GM19452 (cell line): ENCODE measurements around the gene TTLL5.
"Not testable (repeated sequence)": the region's sequence is repeated elsewhere in the genome, so short reads cannot be mapped to it uniquely, and the experiment has no call there.

Experiments used
- ATAC-seq: cut with Tn5 transposase; IDR thresholded peaks from one replicate; pipeline ENCODE4 v1.9.1; 2021; ENCODE audit not compliant: unreplicated experiment

TTLL5 gene

DNA sequence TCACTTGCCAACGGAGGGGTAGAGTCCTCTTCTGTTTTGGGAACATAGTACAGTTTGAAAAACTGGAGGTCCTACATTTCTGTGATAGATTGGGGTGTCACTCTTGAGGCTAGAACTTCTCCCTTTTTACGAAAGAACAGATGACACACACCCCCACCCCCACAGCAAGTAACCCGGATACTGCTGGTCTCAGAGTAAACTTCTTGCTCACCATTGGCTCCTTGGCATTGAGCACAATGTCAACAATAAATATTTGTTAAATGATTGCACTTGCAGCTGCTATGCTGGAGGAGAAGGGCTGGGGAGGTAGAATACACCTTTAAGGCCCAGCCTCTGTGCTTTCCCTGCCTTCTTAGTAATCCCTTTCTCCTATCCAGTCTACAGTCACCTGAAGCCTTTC lies 170.9 kb downstream of the TTLL5 start:
- ATAC-seq = no peak

DNA sequence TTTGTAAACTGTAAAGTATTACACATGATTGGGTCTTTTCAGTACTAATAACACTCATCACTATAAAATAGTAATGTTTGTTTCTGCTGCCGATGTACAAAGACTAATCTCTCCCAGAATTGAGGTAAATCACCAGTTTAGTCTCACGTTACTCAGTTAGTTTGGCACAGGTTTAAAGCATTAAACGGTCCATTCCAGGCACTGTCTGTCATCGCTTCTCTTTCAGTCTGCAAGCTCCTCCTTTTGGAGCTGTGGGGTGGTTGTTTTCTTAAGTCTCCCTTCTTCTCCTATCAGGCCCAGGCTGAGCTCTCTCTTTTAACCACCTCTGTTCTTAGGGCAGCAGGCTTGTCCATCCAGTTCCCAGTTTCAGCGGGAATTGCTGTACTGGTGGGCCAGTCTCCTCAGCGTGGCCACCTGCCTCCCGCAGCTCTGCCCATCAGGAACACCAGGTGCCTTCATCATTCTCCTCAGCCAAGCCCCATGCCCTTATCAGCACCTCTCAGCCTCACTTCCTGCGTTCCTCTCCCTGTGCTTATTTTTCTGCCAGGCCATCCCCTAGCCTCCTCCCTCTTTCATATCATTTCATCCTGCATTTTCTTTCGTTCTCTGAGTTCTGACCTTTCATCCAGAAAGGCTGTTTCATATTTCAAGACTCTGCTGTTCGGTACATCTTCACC lies 171.7 kb downstream of the TTLL5 start:
- no peak for ATAC-seq

DNA sequence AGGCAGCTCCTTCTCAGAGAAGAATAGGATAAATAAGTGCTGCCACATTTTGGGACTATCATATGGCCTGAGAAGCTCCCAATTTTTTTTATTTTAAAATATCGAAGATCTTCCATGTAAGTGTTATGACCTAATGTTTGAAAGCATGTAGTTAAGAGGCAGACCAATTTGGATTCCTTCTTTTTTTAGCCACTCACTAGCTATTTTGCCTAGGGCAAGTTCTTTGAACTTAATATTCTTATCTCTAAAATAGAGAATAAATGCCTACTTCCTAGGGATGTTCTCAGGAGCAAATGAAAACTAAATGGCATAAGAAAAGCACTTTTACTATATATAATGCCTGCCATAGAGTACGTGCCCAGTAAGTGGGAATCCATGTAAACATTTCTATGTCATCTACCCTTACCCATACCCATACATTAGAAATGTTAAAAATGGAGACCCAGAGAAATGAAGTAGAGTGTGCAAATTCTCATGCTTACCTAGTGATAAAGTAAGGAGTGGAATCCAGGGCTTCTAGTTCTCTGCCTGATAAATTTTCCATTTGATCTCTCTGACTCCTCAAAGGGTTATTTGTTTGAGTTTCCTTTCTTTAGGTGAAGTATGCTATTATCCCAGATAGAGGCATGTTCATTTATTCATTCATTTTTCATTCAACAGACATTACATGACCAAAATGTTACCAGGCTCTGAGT lies 172.4 kb downstream of the TTLL5 start:
- ATAC-seq = no peak

DNA sequence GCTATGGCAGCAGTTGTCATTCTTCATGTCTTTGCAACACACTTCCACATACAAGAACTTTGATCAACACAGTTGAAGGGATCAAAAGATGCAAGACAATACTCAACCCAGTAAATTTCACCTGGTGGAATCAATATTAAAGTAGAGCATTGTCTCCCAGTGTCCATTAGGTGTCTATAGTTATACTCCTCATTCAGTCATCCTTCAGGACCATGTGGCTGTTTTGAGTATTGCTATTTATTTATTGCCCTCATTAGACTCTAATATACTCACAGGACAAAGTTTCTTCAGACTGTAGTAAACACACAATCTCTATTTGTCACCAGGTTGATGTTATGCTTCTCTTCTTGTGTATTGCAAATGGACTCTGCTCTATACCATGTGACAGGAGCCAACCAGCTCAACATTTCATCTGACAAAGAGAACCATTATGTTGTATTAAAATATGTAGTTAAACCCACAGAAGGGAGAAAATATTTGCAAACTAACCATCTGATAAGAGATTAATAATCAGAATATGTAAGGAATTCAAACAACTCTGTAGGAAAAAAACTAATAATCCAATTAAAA lies 174.2 kb downstream of the TTLL5 start:
- no peak for ATAC-seq

DNA sequence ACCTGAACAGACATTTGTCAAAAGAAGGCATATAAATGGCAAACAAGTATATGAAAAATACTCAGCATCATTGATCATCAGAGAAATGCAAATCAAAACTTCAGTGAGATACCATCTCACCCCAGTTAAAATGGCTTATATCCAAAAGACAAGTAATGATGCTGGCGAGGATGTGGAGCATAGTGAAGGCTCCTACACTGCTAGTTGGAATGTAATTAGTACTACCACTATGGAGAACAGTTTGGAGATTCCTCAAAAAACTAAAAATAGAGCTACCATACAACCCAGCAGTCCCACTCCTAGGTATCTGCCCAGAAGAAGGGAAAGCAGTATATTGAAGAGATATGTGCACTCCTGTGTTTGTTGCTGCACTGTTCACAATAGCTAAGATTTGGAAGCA lies 174.7 kb downstream of the TTLL5 start:
- ATAC-seq = no peak

DNA sequence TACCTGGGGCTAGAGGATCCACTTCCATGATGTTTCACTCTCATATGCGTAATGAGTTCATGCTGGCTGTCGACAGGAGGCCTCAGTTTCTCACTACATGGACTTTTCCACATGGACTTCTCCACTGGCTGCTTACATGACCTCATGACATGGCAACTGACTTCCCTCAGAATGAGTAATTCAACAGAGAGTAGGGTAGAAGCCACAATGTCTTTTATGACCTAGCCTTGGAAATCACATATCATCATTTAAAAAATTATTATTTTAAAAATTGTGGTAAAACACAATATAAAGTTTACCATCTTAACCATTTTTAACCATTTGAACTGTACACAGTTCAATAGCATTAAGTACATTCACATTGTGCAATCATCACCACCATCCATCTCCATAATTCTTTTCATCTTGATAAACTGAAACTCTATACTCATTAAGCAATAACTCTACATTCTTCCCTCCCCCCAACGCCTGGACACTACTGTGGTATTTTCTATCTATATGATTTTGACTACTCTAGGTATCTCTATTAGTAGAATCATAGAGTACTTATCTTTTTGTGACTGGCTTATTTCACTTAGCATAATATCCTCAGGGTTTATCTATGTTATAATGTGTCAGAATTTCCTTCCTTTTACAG lies 176.2 kb downstream of the TTLL5 start:
- no peak for ATAC-seq

DNA sequence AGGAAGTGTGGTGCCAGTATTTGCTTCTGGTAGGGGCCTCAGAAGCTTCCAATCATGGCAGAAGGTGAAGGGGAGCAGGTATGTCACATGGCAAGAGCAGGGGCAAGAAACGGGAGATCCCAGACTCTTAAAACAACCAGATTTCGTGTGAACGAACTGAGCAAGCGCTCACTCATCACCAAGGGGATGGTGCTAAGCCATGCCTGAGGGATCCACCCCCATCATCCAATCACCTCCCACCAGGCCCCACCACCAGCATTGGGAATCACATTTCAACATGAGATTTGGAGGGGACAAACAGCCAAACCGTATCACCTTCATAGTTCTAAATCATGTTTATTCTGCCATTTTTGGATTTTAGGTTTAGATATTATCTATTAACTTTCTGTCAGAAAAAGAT lies 179.9 kb downstream of the TTLL5 start:
- ATAC-seq = no peak

DNA sequence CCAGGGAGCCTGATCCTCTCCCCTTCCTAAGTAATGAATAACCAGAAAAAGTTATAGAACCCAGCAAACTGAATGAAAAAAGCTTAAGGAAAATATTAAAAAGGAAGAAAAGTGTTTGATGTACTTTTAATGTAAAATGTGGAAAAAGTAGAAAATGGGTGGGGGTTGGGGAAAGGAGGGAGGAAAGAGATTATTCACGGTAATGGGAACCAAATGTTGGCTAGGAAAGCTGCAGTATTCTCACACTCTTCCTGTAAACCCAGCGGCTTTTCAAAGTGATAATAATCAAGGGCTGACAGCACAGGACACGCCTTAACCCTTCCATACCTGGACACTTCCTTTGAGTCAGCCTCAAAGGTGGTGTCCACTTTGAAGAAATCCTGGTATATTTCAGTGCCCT lies 181.5 kb downstream of the TTLL5 start:
- ATAC-seq = no peak

DNA sequence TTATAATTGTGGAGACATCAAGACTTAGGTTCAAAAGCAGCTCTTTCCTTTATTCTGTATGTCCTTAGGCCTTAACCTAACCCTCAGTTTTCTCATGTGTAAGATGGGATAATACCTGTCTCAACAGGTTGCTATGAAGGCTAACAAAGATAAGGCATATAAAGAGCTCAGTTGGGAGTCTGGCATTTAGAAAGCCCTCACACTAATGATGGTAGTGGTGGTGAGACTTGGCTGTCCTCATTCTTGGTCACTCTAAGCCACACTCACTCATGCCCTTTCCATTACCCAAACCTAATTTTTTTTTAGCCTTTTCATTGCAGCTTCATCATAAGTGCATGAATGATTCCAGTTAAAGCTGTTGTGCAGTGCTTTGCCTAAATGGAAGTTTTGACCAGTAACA lies 183.4 kb downstream of the TTLL5 start:
- ATAC-seq = no peak

DNA sequence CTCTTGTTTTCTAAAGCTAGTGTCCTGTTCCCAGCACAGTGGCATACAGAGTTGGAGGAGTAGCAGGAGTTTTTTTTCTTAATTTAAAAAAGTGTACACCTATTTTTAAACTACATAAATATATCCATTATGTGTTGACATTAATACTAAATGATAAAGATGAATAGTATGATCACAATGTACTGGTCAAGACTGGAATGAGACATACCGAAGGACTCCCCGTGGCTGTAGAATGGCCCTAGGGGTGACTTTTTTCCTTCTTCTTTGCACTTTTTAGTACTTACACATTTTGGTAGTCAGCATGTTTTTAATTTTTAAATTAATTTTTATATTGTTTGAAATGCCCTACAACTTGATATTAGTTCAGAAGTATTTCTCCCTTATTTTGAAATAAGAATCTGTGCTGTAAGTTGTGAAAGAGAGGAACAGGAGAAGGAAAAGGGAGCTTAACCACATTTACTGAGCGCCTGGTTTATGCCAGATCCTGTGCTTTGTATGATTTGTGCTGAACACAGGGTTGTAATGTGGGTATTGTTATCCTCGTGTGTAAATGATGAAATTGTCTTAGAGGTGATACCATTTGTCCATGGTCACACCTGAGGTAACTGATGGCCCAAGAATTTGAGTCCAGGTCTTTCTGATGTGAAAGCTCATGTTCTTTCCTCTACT lies 184.2 kb downstream of the TTLL5 start:
- ATAC-seq = no peak

DNA sequence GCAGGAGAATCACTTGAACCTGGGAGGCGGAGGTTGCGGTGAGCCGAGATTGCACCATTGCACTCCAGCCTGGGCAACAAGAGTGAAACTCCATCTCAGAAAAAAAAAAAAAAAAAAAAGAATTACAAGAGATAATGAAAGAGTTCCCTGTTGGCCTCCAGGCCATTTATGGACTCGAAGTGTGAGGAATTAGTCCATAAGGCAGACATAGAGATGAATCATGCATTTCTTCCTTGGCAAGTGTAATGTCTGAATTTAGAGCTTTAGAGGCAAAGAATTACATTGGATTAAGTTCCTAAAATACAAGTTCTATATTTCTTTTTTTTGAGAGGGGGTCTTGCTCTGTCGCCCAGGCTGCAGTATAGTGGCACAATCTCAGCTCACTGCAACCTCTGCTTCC lies 185.6 kb downstream of the TTLL5 start:
- ATAC-seq = not testable (repeated sequence)

DNA sequence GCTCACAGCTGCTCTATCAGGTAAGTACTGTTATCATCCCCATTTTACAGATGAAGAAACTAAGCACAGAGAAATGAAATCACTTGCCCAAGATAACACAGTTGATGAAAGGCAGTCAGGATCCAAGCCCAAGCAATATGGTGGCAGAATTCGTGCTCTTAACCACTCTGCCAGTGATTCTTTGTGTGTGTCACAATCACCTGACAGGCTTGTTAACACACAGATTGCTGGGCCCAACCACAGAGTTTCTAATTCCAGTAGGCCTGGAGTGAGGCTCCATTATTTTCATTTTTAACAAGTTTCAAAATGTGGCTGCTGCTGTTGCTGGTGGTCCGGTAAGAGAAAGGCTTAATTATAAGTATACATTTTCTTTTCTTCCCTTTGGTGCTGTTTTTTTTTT lies 186.5 kb downstream of the TTLL5 start:
- ATAC-seq = no peak

DNA sequence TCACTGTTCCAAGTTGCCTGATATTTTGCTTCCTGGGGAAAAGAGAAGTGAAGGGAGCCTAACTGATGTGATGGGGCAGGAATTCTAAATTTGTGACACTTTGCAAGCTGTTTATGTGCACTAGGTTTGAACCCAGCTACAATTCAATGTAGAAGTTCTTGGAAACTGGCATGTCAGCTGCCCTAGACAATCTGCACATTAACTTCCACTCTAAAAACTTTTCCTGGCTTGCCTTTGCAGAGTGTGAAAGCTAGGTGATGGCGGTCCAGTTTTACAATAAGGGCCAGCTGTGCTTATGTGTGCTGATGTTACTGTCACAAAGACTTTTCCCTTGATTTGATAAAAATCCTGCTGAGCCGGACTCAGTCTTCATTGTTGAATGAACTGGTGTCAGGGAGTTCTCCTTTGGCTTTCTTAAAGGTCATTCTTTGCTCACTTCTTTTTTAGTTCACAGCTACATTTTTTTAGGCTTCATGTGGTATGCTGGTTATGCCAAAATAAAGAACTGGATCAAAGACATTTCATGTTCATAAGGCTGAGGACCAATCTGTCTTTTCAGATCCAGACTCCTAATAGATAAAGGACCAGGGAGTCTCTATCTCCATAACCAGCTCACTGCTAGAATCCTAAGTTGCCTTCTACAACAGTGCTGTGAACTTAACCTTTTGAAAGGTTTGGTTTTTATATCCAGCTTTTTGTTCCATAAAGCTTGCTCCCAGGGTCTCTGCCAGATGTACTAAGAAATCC lies 187.3 kb downstream of the TTLL5 start:
- ATAC-seq = no peak

DNA sequence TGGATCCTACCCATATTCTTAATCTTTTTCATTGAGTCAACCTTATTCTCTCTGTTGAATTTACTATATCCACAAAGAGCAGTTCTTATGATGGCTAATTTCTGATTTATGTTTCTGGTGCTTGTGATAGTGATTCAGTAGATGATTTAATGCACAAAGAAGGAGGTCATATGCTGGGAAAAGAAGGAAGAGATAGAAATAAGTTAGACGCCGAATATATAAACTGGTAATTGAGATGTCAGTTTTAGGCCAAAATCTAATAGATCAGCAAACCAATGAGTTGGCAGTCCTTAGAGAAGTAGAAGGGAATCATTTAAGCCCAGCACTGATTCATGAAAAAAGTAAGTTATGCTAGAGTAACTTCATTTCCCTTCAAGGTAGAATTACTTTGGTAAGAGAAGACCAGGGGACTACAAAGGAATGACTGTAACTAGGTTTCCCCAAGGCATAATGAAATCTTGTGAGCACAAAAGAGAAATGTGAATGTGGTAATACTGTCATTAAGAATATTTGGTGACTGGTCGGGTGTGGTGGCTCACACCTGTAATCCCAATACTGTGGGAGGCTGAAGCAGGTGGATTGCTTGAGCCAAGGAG lies 188.4 kb downstream of the TTLL5 start:
- ATAC-seq = no peak

DNA sequence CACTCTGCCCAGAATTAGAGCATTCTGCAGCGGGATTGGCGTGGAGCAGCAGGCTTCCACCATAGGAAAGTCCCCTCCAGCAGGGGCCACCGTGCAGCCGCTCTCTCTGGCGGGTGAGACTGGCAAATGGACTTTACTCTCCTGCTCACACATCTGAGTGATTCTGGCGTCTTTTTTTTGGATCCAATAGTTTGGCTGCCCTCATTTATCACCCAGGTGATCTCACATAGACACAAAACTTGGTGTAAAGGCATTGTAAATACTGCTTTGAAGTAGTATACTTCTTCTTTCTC lies 190.5 kb downstream of the TTLL5 start:
- ATAC-seq = no peak

DNA sequence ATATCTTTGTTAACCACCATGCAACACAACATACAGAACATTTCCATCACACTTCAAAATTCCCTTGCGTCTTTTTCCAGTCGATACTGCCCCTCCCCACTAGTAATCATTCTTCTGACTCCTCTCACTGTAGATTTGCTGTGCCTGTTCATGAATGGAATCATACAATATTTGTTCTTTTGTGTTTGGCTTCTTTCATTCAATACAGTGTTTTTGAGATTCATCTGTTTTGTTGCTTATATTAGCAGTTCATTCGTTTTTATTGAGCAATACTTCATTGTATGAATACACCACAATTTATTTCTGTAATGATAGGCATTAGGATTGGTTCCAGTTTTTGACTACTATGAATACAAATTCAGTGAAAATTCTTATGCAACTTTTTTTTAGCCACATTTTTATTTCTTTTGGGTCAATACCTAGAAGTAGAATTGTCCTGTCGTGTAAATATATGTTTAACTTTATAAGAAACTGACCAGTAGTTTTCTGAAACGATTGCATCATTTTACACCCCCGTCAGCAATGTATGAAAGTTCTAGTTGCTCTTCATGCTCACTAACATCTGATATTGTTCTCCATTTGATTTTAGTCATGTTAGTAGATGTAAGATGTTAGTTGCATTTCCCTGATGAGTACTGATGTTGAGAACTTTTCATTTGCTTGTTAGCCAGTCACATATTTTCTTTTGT lies 193.2 kb downstream of the TTLL5 start:
- no peak for ATAC-seq

DNA sequence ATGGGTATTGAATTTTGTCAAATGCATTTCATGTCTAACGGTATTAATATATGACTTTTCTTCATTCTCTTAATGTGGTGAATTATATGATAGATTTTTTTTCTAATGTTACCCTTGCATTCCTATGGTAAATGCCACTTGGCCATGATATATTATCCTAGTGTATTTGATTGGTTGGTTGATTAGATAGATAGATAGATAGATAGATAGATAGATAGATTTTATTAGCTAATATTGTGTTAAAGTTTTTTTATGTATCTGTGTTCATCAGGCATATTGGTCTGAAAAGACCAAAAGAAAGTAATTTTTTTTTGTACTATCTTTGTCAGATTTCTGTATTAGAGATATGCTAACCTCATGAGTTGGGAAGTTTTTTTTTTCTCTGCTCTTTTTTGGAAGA lies 196.2 kb downstream of the TTLL5 start:
- no peak for ATAC-seq

DNA sequence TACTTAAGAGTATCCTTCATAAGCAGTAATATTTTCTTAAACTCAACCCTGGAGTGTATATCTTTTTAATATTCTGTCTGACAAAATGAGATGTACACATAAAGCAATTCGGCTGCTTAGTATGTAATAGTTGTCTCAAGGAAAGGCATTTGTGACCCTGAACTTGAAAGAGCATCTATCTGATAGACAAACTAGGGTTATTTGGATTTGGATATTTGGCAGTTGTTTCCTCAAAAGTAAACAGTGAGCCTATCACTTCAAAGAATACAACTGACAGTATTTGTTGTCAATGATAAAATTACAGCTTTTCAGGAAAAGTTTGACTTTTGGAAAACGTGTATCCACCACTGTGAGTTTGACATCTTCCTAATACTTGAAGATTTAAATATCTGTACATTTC lies 197.3 kb downstream of the TTLL5 start:
- no peak for ATAC-seq

DNA sequence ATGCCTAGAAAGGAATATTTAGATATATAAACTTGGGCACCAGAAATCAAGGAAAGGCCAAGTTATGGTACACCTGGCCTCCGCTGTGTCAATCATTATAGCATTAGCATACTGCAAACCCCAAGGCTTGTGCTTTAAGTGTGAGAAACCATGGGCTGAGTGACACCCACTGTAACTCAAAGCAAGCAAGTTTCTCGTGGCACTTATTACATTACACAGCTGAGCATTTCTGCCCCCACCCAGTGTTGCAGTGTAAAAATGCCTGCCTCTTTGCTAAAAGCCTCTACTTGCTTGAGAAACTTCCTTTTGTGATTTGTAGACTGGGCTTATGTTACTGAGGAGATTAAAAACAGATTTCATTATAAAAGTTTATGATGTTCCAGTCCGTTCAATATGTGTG lies 198.7 kb downstream of the TTLL5 start:
- ATAC-seq = no peak

DNA sequence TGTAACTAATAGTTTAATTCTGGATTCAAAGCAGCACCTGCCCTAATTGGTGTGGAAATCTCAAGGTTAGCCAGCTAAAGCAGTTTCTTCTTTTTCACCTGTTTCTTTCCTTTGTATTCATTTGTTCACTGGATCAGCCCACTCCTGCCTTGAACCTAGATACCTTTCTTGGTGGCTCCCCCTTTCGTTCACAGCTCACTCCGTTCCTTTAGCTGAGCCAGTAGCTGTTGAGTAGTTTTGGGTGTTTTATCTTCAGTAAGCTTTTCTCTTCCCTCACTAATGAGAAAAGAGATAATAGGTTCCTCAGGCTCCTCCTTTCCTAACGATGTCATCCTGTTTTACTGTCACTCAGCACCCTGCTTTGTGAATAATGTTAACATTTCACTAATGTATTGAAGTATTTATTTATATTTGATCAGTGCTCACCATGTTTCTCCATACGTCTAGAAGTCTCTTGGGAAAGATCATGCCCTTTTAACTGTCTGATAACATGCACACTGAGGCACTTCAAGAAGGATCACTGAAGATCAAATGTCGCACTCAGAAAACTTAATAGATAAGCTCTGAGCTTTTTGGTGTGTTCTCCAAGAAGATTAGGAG lies 199.6 kb downstream of the TTLL5 start:
- no peak for ATAC-seq
